Motor neuron (in vitro differentiated cells): Measurements from ENCODE around the gene MAPK8. TPM values are rescaled to one million over a fixed set of nuclear protein-coding genes. Genes with fewer than 3 reads are reported as not detected.

Source experiments
- ATAC-seq, 8 experiments: fragments of 200-7000 bp; cut with Tn5 transposase; replicated peaks in 6 of 8; 2 replicates each; pipeline ENCODE4 v1.8.0; 2021; ENCODE audit warnings: mild to moderate bottlenecking in 8 of 8, moderate library complexity in 8 of 8
- H3K27ac ChIP-seq, 2 donors: fragments of 250-450 bp; sonication (Bioruptor Pico); 2 replicates each; pipeline ENCODE4 v1.9.0; 2021; ENCODE audit warnings: antibody characterized with exemption in 2 of 2, mild to moderate bottlenecking in 2 of 2, moderate library complexity in 1 of 2
- H3K4me1 ChIP-seq, 2 donors: fragments of 250-450 bp; sonication (Bioruptor Pico); replicated peaks in 1 of 2; 2 replicates each; pipeline ENCODE4 v1.6.1; 2021; ENCODE audit warnings: antibody characterized with exemption in 2 of 2, mild to moderate bottlenecking in 2 of 2, moderate library complexity in 1 of 2
- H3K4me3 ChIP-seq, 5 donors: fragments of 250-450 bp; sonication (Bioruptor Pico); 2 replicates each; pipeline ENCODE4 v1.9.0; 2021; ENCODE audit warnings: antibody characterized with exemption in 5 of 5, mild to moderate bottlenecking in 5 of 5, moderate library complexity in 4 of 5
- WGBS, 10 experiments: fragments of 450-650 bp; shearing (Covaris generic); methylation state at CpG; one replicate each; pipeline ENCODE4 v1.0.0; 2022; 5-methylcytosine and 5-hydroxymethylcytosine counted together
- in situ Hi-C, 9 experiments: fragments of 400-800 bp; cut with MboI; loops; one replicate each; pipeline ENCODE4 v1.15.0; 2021; ENCODE audit warnings: low sequenced_read_pairs in 9 of 9, low pct_unique_long_range_greater_than_20kb in 2 of 9; ENCODE audit not compliant: unreplicated experiment in 9 of 9
- total RNA-seq, 8 experiments: library from RNA; unstranded; fragments of 300-600 nt; gene quantifications; 2 replicates each; pipeline versions ENCODE4 v1.2.3 to v1.2.4, GENCODE V29; 2022

Gene MAPK8
- total RNA-seq, 8 experiments from 2014 or later, result 21.2 to 122 (median 68.1) TPM

GRCh38 chr10:48450741-48451466, 144.4 kb downstream of the MAPK8 start:
- 75 to 100% (median 91%) methylated on average over 2 to 10 of the region's 43 CpGs; no CpG with 5 or more reads in 2 of the 10 experiments for WGBS, 10 experiments
- no peak for ATAC-seq
- Histone ChIP-seq H3K4me3 (no peak overlapping the region), H3K4me1 (peaks cover 1% of the 10 kb centered on the region in 2 donors), H3K27ac (no peak overlapping the region)
- in situ Hi-C loops, result no loop called here

- H3K4me3 ChIP-seq, result no peak overlapping the region
- 74 to 100% (median 90%) methylated on average over 1 to 6 of the region's 15 CpGs; no CpG with 5 or more reads in 3 of the 10 experiments for WGBS, 10 experiments
- ATAC-seq, result no peak
- H3K27ac ChIP-seq, result no peak overlapping the region
- in situ Hi-C loops, result no loop called here
- peaks cover 11% of the 10 kb centered on the region in 2 donors for H3K4me1 ChIP-seq
These were observed 145.7 kb downstream of the MAPK8 start for GRCh38 chr10:48451969-48452878.

GRCh38 chr10:48452879-48453412, 146.5 kb downstream of the MAPK8 start:
- H3K4me3 ChIP-seq, result no peak overlapping the region
- no peak for ATAC-seq
- H3K4me1 ChIP-seq, result peaks cover 11% of the 10 kb centered on the region in 2 donors
- 57 to 100% (median 90%) methylated on average over 1 to 5 of the region's 6 CpGs; no CpG with 5 or more reads in 3 of the 10 experiments for WGBS, 10 experiments
- H3K27ac ChIP-seq, result no peak overlapping the region
- in situ Hi-C loops, result no loop called here

GRCh38 chr10:48453451-48454301, 147.2 kb downstream of the MAPK8 start:
- no peak for ATAC-seq
- in situ Hi-C loops, result no loop called here
- Histone ChIP-seq H3K4me1 (peaks cover 11% of the 10 kb centered on the region in 2 donors), H3K4me3 (no peak overlapping the region), H3K27ac (no peak overlapping the region)
- WGBS, 10 experiments, result 50 to 100% (median 80%) methylated on average over 1 to 8 of the region's 19 CpGs; no CpG with 5 or more reads in 3 of the 10 experiments

GRCh38 chr10:48454302-48455054, 148.0 kb downstream of the MAPK8 start:
- in situ Hi-C loops, result no loop called here
- no peak overlapping the region for H3K27ac ChIP-seq
- WGBS, 10 experiments, result 40 to 71% methylated on average over 1 to 4 of the region's 12 CpGs; no CpG with 5 or more reads in 8 of the 10 experiments
- ATAC-seq, result no peak
- H3K4me1 ChIP-seq, result peaks cover 11% of the 10 kb centered on the region in 2 donors
- H3K4me3 ChIP-seq, result no peak overlapping the region

GRCh38 chr10:48455055-48455391, 148.5 kb downstream of the MAPK8 start:
- no peak overlapping the region for H3K4me3 ChIP-seq
- H3K27ac ChIP-seq, result no peak overlapping the region
- no peak for ATAC-seq
- 92% methylated on average over 5 of the region's 11 CpGs; no CpG with 5 or more reads in 9 of the 10 experiments for WGBS, 10 experiments
- H3K4me1 ChIP-seq, result peaks cover 11% of the 10 kb centered on the region in 2 donors
- in situ Hi-C loops, result no loop called here

- in situ Hi-C loops, result no loop called here
- 80 to 100% (median 98%) methylated on average over 1 to 7 of the region's 15 CpGs; no CpG with 5 or more reads in 4 of the 10 experiments for WGBS, 10 experiments
- Histone ChIP-seq H3K27ac (no peak overlapping the region), H3K4me3 (no peak overlapping the region), H3K4me1 (peaks cover 11% of the 10 kb centered on the region in 2 donors)
- ATAC-seq, result no peak
These were observed 149.1 kb downstream of the MAPK8 start for GRCh38 chr10:48455392-48456151.

GRCh38 chr10:48456361-48456804, 149.9 kb downstream of the MAPK8 start:
- in situ Hi-C loops, result no loop called here
- ATAC-seq, result peak in 5 of 8 experiments; percentile 84 to 90 (median 88)
- WGBS, 10 experiments, result 40 to 67% (median 60%) methylated on average over 1 to 3 of the region's 9 CpGs; no CpG with 5 or more reads in 7 of the 10 experiments
- Histone ChIP-seq H3K27ac (no peak overlapping the region), H3K4me1 (peaks cover 11% of the 10 kb centered on the region in 2 donors), H3K4me3 (no peak overlapping the region)

GRCh38 chr10:48456808-48457761, 150.6 kb downstream of the MAPK8 start:
- WGBS, 10 experiments, result 100% methylated on average over 1 to 2 of the region's 24 CpGs; no CpG with 5 or more reads in 8 of the 10 experiments
- Histone ChIP-seq H3K27ac (no peak overlapping the region), H3K4me1 (peaks cover 11% of the 10 kb centered on the region in 2 donors), H3K4me3 (no peak overlapping the region)
- in situ Hi-C loops, result no loop called here
- peak in 3 of 8 experiments; percentile 8 to 16 (median 8) for ATAC-seq

GRCh38 chr10:48457949-48458661, 151.6 kb downstream of the MAPK8 start:
- in situ Hi-C loops, result no loop called here
- Histone ChIP-seq H3K4me1 (peaks cover 11% of the 10 kb centered on the region in 2 donors), H3K4me3 (no peak overlapping the region), H3K27ac (no peak overlapping the region)
- ATAC-seq, result no peak
- WGBS, 10 experiments, result 50 to 92% (median 80%) methylated on average over 1 to 2 of the region's 5 CpGs; no CpG with 5 or more reads in 7 of the 10 experiments
